DMS114 treated with DMSO at 0.1 percent for 48 hours (cell line): ENCODE data around the gene CLEC16A.

Source experiments
- DNase-seq: peaks from one replicate; lab custom pipeline; 2025; ENCODE audit not compliant: unreplicated experiment; lab: John Stamatoyannopoulos, UW

The CLEC16A gene

DNA sequence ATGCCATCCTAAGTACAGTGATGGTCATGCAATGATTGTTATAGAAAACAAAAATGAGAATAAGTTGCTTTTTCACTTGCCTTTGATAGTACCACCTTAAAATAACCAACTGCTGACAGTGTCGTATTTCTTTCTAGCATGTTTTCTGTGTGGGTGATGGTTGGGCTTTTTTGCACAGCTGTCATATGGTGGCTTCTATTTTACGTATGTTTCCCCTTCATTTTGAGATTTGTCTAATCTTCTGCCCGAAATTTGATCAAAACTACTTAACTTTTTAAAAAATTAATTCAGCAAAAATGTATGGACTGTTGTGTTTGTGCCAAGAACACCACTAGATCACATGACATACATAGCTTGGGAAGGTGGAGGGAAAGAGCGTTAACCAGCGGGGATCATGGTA lies 90.7 kb downstream of the CLEC16A start:
- no peak for DNase-seq

DNA sequence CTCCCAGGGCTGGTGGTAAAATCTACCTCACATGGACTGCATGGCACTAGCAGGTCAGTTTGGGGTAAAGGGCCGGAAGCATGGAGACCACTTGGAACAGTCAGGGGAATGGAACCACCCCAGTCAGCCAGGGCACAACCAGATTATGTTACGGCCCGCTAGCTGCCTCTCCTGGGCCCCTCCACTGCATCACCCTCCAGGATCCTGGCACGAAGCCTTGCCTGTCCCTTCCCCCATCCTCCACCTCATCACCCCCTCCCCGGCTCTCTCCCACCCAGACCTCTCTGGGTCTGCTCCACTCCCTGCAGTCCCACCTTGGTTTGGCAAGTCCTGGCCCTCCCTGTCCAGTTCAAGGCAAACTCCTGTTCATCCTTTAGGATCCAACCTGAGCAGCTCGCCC lies 91.7 kb downstream of the CLEC16A start:
- no peak for DNase-seq

DNA sequence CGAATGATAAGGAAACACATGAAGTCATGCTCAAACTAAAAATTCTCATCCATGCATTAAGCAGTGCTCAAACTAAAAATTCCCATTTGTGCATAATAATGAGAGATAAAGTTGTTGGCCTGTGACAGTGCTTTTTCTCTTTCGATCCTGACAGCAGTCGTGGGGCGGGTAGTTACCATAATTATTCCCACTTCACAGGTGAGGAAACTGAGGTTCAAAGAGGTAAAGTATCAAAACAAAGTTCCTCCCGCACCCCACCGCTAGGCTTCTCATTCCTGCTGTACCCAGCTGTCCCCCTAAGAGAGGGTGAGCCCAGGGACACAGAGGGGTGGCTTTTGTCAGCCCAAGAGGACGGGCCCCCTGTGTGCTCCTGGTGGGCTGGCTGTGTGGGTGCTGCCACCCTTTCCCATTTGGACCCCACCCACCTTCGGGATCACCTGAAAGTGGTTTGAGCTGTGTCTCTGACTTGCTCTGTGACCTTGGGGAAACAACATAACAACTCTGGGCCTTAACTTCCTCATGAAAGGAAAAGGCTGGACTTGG lies 92.6 kb downstream of the CLEC16A start:
- no peak for DNase-seq

DNA sequence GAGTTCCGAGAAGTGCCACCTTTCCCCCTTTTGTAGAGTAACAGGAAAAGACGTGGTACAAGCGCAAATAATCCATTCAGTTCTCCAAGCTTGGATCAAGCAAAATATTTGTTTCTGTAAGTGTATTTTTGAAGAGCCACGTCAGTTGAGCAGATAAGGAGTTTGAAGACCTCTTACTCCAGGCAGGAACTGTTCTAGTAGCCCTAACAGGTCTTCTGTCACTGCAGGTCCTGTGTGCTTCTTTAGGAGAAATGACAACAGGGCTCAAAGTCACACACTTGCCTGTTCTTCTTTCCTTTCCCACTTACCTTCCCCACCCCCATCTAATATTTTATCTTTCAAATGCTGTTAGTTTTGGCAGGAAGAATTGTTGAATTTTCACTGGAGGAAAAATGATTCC lies 93.9 kb downstream of the CLEC16A start:
- no peak for DNase-seq

DNA sequence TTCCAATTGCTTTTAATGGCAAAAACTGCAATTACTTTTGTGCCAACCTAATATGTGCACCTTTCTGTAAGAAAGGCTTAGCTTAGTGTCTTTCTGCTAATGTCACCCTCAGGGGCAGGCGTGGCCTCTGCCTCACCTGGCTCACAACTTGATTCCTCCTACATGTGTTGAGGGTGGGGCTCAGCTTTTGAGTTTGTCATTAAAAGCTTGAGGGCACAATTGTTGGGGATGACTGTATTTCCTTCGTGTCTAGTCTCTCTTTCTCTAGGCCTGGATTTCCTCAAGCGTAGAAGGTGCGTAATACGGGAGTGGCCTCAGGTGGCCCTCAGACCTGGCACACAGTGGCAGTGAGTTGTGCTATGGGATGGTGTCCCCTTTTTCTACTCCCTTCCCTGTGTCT lies 94.4 kb downstream of the CLEC16A start:
- DNase-seq = no peak

- DNase-seq = no peak
Measured at GRCh38 chr16:11039726-11040125, 95.4 kb downstream of the CLEC16A start.

GRCh38 chr16:11042191-11042590 lies 97.8 kb downstream of the CLEC16A start:
- DNase-seq = no peak

DNA sequence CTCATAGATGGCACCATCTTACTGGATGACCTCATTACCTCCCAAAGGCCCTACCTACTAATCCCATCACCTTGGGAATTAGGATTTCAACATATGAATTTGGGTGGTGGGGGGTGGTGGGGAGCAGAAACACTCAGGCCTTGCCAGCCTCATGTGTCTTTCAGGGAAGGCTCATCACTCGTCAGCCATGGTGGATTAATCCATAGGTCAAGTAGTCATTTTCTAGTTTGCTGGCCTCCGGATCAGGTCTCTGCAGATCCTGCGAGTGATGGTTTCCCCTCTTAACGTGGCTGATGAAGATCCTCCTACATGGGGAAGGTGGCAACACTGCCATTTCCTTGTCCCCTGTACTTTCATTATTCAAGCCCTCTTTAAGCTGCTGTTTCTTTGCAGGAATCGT lies 101.1 kb downstream of the CLEC16A start:
- no peak for DNase-seq

GRCh38 chr16:11045846-11046245 lies 101.5 kb downstream of the CLEC16A start:
- DNase-seq = no peak

DNA sequence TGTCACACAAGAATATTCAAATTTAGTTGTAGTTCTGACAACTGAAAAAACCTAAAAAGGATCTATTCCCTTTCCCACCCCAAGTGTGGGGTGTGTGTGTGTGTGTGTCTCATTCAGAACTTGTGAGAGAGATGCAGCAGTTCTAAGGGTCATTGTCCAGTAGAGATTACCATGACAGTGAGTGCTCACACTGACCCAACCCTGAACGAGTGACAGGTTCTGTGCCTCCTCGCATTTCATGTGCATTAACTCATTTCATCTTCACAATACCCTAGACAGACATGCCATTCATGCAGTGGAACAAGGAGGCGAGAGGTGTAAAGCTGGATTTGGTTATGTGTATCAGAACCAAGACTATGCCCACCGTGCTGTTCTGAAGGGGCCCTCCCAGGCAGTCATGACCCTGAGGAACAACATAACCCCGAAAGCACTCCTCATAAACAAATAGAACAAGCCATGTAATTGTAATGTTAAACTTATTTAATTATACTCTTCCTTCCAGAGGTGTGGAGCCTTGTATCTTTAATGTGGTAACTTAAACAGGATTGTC lies 102.1 kb downstream of the CLEC16A start:
- no peak for DNase-seq

- DNase-seq = no peak
Measured at GRCh38 chr16:11047057-11047456, 102.7 kb downstream of the CLEC16A start.

GRCh38 chr16:11047939-11048800 lies 103.8 kb downstream of the CLEC16A start:
- no peak for DNase-seq

DNA sequence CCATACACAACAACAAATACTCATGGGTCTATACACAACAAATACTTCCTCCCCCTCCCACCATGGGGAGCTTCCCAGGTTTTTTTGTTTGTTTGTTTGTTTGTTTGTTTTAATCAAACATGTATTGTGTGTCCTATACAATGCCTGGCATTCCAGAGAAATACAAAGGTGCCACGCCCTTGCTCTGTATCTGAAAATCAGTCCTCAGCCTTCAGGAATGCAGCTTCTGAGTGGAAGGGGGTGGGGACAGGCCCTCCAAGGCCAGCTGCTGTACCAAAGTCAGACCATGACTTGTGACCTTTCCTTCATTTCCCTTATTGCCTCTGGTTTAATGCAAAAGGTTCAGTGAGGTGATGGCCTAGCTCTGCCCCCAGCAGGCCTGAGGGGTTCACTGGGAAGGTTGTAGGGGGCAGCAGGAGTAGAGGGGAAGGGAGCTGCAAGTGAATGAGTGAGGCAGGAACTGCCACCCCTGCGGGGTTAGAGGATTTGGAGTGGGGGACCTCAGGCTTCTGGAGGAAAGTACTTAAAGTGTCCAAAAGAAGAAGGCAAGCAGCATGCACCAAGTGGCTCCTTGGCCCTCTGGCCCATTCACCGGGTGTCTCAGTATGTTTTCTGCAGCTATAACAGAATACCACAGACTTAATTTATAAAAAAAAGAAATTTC lies 105.2 kb downstream of the CLEC16A start:
- no peak for DNase-seq

GRCh38 chr16:11050536-11050935 lies 106.2 kb downstream of the CLEC16A start:
- no peak for DNase-seq

DNA sequence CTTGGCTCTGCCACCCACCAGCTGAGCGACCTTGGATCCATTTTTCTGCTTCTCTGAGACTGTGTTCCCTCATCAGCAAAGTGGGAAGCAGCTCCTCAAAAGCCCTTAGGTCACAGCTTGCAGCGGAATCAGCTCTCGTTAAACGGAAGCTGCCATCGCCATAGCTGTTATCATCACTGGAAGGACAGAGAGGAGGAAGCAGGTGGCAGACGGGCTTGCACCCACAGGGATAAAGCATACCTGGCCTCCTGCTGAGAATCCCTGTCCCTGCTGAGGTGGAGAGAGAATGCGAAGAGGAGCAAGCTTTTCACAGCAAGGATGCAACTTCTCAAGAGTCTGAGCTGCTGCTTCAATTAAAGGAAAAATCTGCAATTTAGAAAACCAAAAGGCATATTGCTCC lies 106.6 kb downstream of the CLEC16A start:
- no peak for DNase-seq

DNA sequence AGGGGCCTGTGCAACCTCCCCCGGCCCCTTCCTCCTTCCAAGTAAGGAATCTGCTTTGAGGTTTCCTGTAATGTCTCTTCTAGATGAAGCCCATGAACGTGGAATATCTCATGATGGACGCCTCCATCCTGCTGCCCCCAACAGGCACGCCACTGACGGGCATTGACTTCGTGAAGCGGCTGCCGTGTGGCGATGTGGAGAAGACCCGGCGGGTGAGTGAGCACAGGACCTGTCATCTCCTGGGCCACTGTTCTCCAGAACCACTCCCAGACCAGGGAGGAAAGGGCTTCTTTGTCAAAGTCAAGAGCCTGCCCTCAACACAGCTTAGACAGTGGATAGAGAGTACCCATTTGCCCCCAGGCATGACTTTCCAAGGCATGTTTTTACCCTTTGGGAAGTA lies 107.1 kb downstream of the CLEC16A start:
- DNase-seq = no peak

- no peak for DNase-seq
Measured at GRCh38 chr16:11051879-11052808, 107.8 kb downstream of the CLEC16A start.

DNA sequence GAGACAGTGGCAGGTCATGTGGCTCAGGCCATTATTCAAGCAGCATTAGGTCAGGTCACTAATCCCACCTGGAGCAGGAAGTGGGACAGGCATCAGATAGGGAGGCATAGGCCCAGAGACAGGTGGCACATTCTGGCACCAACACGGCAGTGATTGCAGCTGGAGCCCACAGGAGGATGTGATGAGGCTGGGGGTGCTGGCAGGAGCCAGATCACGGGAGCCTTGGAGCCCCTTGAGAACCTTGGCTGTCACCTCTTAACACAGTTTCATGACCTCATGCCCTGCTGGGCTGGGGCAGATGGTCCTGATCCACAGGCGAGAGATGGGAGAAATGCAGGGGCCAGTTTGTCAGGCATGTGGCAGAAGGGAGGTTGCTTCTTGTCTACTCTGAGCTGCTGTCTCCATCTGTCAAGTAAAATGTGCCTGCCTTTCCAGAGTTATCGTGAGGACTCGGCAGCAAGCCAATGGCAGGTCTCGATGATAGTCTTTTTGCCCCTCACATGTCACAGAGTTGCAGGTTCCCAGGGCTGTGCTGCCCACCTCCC lies 109.6 kb downstream of the CLEC16A start:
- DNase-seq = no peak

DNA sequence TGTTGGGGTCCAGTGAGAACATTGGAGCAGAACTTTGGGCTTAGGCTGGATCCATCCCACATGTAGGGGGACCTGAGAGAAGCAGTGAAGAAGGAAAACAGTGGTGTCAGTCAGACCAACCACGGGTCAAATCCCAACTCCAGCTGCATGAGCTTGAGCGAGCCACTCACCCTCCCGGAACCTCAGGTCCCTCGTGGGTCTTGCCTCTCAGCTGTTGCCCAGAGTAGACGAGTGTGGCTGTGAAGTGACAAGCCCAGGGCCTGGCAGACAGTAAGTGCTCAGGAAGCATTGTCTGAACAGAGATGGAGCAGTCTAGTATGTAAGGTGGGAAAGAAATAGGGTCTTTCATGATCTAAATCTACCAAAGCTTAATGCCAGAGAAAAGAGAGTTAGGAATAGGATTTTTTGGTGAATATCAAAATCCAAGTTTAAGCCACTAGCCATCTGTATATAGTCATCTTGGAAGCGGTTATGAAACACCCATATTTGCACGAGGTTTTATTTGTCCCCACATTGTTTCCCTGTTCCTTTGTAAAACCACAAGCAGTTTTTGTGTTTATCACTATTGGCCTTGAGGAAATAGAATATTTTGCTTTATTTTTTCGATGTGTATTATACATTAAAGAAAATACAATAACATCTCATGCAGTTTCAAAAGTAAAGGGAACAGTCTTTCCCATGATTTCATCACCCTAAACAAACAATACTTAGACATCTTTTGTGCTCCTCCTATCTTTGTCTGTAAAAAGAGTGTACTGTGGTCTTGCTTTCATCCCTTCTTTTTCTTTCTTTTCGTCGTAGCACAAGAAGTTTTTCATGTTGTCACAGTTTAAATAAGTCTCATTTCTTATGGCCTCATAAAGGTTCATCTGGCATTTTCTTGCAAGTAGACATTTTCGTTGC lies 112.0 kb downstream of the CLEC16A start:
- no peak for DNase-seq
